ENCODE data around the gene MAST4.

- TF ChIP-seq CTCF (IDR thresholded peaks at IDR 0.05) (no peak), POLR2A (IDR thresholded peaks at IDR 0.05) (no peak)
Measured at GRCh38 chr5:66661149-66661548, 65.0 kb downstream of the MAST4 start.

All from uterus (tissue), 2 donors.